ENCODE measurements around the gene THBD.

THBD gene

GRCh38 chr20:23084845-23085365 is 35.4 kb upstream of the THBD start:
- no peak for DNase-seq (ENCODE audit: low read depth)
- H3K4me3 ChIP-seq (ENCODE audit: low read depth, low read length), result no peak overlapping the region
- no peak for TF ChIP-seq CTCF (IDR thresholded peaks at IDR 0.05; ENCODE audit: insufficient read depth, low read depth, low read length, missing control alignments)

DNA sequence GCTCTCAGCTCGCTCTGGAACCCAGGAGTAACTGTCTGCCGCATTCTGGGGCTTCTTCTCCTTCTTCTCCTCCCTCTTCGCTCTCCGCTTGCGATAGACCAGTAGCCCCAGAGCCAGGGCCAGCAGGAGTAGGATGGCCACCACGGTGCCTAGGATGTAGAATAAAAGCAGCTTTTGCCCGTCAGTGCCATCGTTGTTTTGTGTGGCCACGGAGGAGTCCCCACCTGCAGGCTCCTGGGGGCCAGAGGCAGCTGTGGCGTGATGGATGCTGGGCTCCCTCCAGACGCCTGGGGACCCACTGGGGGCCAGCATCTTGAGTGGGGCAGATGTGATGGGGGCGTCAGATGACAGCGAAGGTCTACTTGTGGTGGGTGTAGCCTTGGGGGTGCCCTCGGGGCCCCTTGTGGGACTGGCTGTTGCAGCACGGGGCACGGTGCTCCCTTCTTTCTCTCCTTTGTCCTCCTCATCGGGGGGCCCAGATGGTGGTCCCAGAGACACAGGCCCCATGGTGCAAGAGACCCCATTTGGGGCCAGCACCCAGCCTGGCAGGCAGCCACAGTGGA is 34.9 kb upstream of the THBD start:
- TF ChIP-seq CTCF (IDR thresholded peaks at IDR 0.05; ENCODE audit: insufficient read depth, low read depth, low read length, missing control alignments), result no peak
- no peak for DNase-seq (ENCODE audit: low read depth)
- H3K4me3 ChIP-seq (ENCODE audit: low read depth, low read length), result no peak overlapping the region

DNA sequence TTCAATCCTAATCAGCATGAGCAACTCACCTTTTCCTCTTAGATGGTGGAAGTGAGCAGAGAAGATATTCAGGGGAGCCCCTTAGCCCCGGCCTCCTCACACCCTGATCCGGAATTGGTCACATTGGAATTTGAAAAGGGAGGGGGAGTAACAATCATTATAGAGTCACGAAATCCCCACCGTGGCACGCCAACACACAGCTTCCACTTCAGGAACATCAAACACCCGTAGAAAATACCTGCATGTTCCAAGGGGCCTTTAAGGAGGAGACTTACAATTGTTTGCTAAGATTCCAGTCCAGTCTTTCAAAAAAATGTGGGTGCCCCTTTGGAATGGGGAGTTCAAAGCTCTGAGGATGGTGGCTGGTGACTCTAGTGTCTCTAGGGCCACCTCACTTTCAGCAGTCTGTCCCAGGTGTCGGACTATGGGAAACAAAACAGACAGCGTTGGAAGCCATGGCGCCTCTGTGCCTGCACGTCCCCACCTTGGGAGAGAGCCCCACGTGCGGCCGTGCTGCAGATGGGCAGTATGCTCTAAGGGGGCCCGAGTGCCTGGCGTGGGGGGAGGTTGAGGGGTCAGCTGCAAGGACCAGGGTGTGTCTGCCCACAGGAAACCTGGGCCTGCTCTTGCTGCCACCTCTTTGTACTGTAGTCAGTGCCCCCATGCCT is 34.2 kb upstream of the THBD start:
- no peak overlapping the region for H3K4me3 ChIP-seq (ENCODE audit: low read depth, low read length)
- no peak for DNase-seq (ENCODE audit: low read depth)
- no peak for TF ChIP-seq CTCF (IDR thresholded peaks at IDR 0.05; ENCODE audit: insufficient read depth, low read depth, low read length, missing control alignments)

DNA sequence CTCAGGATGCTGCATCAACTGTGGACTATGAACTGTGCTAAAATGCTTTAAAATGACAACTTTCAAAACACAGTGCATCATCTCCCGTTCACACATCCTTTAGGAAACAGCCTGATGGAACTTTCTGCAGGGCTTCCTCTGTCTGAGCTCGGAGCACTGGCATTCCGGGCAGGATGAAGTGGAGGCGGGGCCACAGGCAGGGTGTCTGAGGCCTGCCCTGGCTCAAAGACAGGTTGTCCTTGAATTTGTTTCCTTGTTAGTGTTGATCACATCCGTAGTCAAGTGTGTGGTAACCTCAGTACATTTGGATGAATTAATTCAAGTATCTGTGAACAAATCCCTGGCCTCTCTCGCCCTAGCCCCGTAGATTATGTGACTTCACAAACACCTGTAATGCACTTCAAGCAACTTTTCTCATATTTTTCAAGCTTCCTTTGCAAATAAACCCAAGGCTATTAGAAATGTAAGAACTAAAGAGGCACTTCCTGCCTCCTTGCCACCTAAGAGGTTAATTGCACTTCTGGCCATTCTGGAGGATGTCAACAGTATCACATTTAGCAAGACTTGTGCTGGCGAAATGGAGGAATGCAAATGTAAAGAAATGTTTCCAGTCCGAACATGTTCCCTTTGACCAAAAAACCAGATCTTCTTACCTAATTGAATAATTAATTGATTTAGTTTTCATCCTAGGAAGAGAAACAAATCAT is 33.5 kb upstream of the THBD start:
- no peak for TF ChIP-seq CTCF (IDR thresholded peaks at IDR 0.05; ENCODE audit: insufficient read depth, low read depth, low read length, missing control alignments)
- H3K4me3 ChIP-seq (ENCODE audit: low read depth, low read length), result no peak overlapping the region
- DNase-seq (ENCODE audit: low read depth), result peak; percentile 9

- DNase-seq (ENCODE audit: low read depth), result no peak
- no peak overlapping the region for H3K4me3 ChIP-seq (ENCODE audit: low read depth, low read length)
- no peak for TF ChIP-seq CTCF (IDR thresholded peaks at IDR 0.05; ENCODE audit: insufficient read depth, low read depth, low read length, missing control alignments)
These were observed 31.9 kb upstream of the THBD start for GRCh38 chr20:23081263-23081819.

- DNase-seq (ENCODE audit: low read depth), result no peak
- TF ChIP-seq CTCF (IDR thresholded peaks at IDR 0.05; ENCODE audit: insufficient read depth, low read depth, low read length, missing control alignments), result no peak
- H3K4me3 ChIP-seq (ENCODE audit: low read depth, low read length), result no peak overlapping the region
These were observed 31.0 kb upstream of the THBD start for GRCh38 chr20:23080521-23080920.
